HG03175 (cell line): ENCODE data around the gene ATXN7L1.

Experiments used
- ATAC-seq: cut with Tn5 transposase; IDR thresholded peaks from one replicate; pipeline ENCODE4 v1.9.1; 2021; ENCODE audit warnings: mild to moderate bottlenecking, moderate library complexity; ENCODE audit not compliant: unreplicated experiment

ATXN7L1 gene

GRCh38 chr7:105829681-105830322, 46.6 kb downstream of the ATXN7L1 start:
- no peak for ATAC-seq

- no peak for ATAC-seq
Observed at GRCh38 chr7:105828141-105828540, 48.3 kb downstream of the ATXN7L1 start.

- no peak for ATAC-seq
Observed at GRCh38 chr7:105827151-105827875, 49.1 kb downstream of the ATXN7L1 start.

- ATAC-seq, result no peak
Observed at GRCh38 chr7:105826143-105826542, 50.3 kb downstream of the ATXN7L1 start.

GRCh38 chr7:105825371-105825770, 51.0 kb downstream of the ATXN7L1 start:
- ATAC-seq, result no peak

GRCh38 chr7:105822806-105823205, 53.6 kb downstream of the ATXN7L1 start:
- ATAC-seq, result no peak

- no peak for ATAC-seq
Observed at GRCh38 chr7:105821527-105821926, 54.9 kb downstream of the ATXN7L1 start.

GRCh38 chr7:105820363-105821066, 55.9 kb downstream of the ATXN7L1 start:
- no peak for ATAC-seq

- ATAC-seq, result no peak
Observed at GRCh38 chr7:105819559-105819958, 56.8 kb downstream of the ATXN7L1 start.

GRCh38 chr7:105816954-105817615, 59.3 kb downstream of the ATXN7L1 start:
- ATAC-seq, result no peak

- no peak for ATAC-seq
Observed at GRCh38 chr7:105816266-105816843, 60.0 kb downstream of the ATXN7L1 start.

- no peak for ATAC-seq
Observed at GRCh38 chr7:105815576-105815975, 60.8 kb downstream of the ATXN7L1 start.

- ATAC-seq, result no peak
Observed at GRCh38 chr7:105814481-105814880, 61.9 kb downstream of the ATXN7L1 start.

- no peak for ATAC-seq
Observed at GRCh38 chr7:105811189-105811847, 65.1 kb downstream of the ATXN7L1 start.

- no peak for ATAC-seq
Observed at GRCh38 chr7:105810556-105810955, 65.8 kb downstream of the ATXN7L1 start.

GRCh38 chr7:105808703-105809590, 67.5 kb downstream of the ATXN7L1 start:
- ATAC-seq, result peak; percentile 98

GRCh38 chr7:105808209-105808608, 68.2 kb downstream of the ATXN7L1 start:
- ATAC-seq, result no peak

GRCh38 chr7:105807448-105807762, 69.0 kb downstream of the ATXN7L1 start:
- no peak for ATAC-seq

- no peak for ATAC-seq
Observed at GRCh38 chr7:105806592-105807447, 69.6 kb downstream of the ATXN7L1 start.
